Endothelial cell (in vitro differentiated cells): ENCODE measurements around the gene ALDH5A1. TPM values are rescaled to one million over a fixed set of nuclear protein-coding genes. Genes with fewer than 3 reads are reported as not detected.

ENCODE experiments used
- DNase-seq: peaks from one replicate; pipeline ENCODE4 v3.0.0; 2021; ENCODE audit warnings: low spot score
- H3K27ac Mint-ChIP-seq: one replicate; pipeline ENCODE4 v1.8.0; 2021; ENCODE audit warnings: mixed read lengths, inconsistent platforms; ENCODE audit not compliant: unreplicated experiment
- H3K27me3 Mint-ChIP-seq: one replicate; pipeline ENCODE4 v1.8.0; 2021; ENCODE audit warnings: mild to moderate bottlenecking, moderate library complexity, mixed read lengths, inconsistent platforms; ENCODE audit not compliant: unreplicated experiment
- H3K36me3 Mint-ChIP-seq: one replicate; pipeline ENCODE4 v1.8.0; 2021; ENCODE audit warnings: mild to moderate bottlenecking, low read depth, mixed read lengths, inconsistent platforms; ENCODE audit not compliant: unreplicated experiment
- H3K4me1 Mint-ChIP-seq: one replicate; pipeline ENCODE4 v1.8.0; 2021; ENCODE audit warnings: mild to moderate bottlenecking, mixed read lengths, inconsistent platforms; ENCODE audit not compliant: unreplicated experiment
- H3K4me3 Mint-ChIP-seq: one replicate; pipeline ENCODE4 v1.8.0; 2021; ENCODE audit warnings: mild to moderate bottlenecking, mixed read lengths, inconsistent platforms; ENCODE audit not compliant: unreplicated experiment
- H3K9me3 Mint-ChIP-seq: one replicate; pipeline ENCODE4 v1.8.0; 2021; ENCODE audit warnings: mixed read lengths, inconsistent platforms; ENCODE audit not compliant: unreplicated experiment
- total RNA-seq: library from RNA; stranded (reverse); fragmentation: NEBNext Ultra II Directional; extraction: Animal tissue kit (Norgen Biotek cat#: 25700); gene quantifications from one replicate; pipeline ENCODE4 v1.2.1, GENCODE V29; 2021; ENCODE audit not compliant: unreplicated experiment
- TF ChIP-seq, protein P1 (sequence below): fragments of 200-600 bp; sonication (generic); IDR thresholded peaks from one replicate; pipeline ENCODE4 v1.5.0; 2021; ENCODE audit warnings: antibody characterized with exemption; ENCODE audit not compliant: unreplicated experiment

ALDH5A1 gene
- total RNA-seq, 1 donor from 2014 or later = 7.2 TPM

GRCh38 chr6:24481449-24481848, 13.3 kb upstream of the ALDH5A1 start:
- TF ChIP-seq, protein P1, sequence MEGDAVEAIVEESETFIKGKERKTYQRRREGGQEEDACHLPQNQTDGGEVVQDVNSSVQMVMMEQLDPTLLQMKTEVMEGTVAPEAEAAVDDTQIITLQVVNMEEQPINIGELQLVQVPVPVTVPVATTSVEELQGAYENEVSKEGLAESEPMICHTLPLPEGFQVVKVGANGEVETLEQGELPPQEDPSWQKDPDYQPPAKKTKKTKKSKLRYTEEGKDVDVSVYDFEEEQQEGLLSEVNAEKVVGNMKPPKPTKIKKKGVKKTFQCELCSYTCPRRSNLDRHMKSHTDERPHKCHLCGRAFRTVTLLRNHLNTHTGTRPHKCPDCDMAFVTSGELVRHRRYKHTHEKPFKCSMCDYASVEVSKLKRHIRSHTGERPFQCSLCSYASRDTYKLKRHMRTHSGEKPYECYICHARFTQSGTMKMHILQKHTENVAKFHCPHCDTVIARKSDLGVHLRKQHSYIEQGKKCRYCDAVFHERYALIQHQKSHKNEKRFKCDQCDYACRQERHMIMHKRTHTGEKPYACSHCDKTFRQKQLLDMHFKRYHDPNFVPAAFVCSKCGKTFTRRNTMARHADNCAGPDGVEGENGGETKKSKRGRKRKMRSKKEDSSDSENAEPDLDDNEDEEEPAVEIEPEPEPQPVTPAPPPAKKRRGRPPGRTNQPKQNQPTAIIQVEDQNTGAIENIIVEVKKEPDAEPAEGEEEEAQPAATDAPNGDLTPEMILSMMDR = no peak
- Mint-ChIP-seq H3K4me3 (no peak overlapping the region), H3K27me3 (no peaks in the 10 kb centered on the region)

GRCh38 chr6:24484657-24485323, 10.0 kb upstream of the ALDH5A1 start:
- H3K36me3 Mint-ChIP-seq = no peaks in the 10 kb centered on the region
- H3K4me3 Mint-ChIP-seq = no peak overlapping the region
- no peaks in the 10 kb centered on the region for H3K4me1 Mint-ChIP-seq
- H3K9me3 Mint-ChIP-seq = no peaks in the 10 kb centered on the region
- H3K27me3 Mint-ChIP-seq = no peaks in the 10 kb centered on the region
- H3K27ac Mint-ChIP-seq = no peak overlapping the region
- no peak for DNase-seq
- TF ChIP-seq, protein P1 = no peak

More at GRCh38 chr6:24481449-24481848, 13.3 kb upstream of the ALDH5A1 start:
- Mint-ChIP-seq H3K27ac (no peak overlapping the region), H3K9me3 (no peaks in the 10 kb centered on the region), H3K4me1 (no peaks in the 10 kb centered on the region), H3K36me3 (peaks cover 3% of the 10 kb centered on the region)
- DNase-seq = no peak

DNA sequence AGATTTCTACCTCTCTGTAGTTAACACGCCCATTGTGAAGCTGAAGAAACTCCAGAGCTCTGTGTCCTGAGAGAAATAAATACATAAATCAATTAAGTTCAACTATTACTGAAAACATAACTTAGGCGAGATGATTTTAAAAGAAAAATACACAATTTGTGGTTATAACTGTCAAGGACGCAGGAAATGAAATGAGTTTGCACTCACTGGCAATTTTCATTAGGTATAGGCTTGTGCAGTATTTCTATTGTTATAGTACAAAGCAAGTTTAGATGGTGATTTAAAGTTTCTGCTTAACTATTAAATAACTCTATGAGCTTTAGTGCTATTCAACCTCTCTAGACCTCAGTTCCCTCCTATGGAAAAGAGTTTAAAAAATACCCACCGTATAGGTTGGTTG, 8.7 kb upstream of the ALDH5A1 start:
- Mint-ChIP-seq H3K36me3 (no peaks in the 10 kb centered on the region), H3K27ac (no peak overlapping the region)
- TF ChIP-seq, protein P1 = no peak

GRCh38 chr6:24489470-24489869, 5.3 kb upstream of the ALDH5A1 start, which contains the start of gene GPLD1:
TSS of gene GPLD1 (minus strand) at chr6:24489578. CDS start at chr6:24489511, 67 bp downstream.
- peaks cover 3% of the 10 kb centered on the region for H3K27me3 Mint-ChIP-seq

More for the DNA sequence above, 8.7 kb upstream of the ALDH5A1 start:
- Mint-ChIP-seq H3K4me1 (no peaks in the 10 kb centered on the region), H3K9me3 (no peaks in the 10 kb centered on the region), H3K4me3 (no peak overlapping the region), H3K27me3 (no peaks in the 10 kb centered on the region)
- DNase-seq = no peak

DNA sequence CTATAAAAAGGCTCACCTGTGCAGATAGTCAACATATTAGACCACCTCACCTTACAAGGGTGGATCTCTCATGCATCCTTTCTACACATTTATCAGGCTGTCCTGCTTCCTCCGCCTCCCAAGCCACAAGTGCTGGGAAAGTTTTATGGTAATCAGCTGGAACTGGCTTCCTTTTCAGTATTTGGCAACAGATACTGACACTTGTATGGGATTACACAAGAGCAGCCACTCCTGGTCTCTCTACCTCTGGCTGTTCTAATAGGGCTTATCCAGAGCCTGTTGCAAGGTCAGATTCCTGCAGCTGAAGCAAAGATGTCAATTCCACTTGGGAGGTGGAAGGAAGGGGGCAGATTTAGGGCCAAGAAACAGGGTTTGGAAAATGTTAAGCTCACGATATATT, 4.9 kb upstream of the ALDH5A1 start:
- Mint-ChIP-seq H3K27ac (no peak overlapping the region), H3K4me3 (no peak overlapping the region), H3K4me1 (peaks cover 6% of the 10 kb centered on the region), H3K27me3 (peaks cover 3% of the 10 kb centered on the region), H3K9me3 (no peaks in the 10 kb centered on the region), H3K36me3 (no peaks in the 10 kb centered on the region)
- TF ChIP-seq, protein P1 = no peak
- no peak for DNase-seq

More at GRCh38 chr6:24489470-24489869, 5.3 kb upstream of the ALDH5A1 start, which contains the start of gene GPLD1:
- TF ChIP-seq, protein P1 = no peak
- H3K4me3 Mint-ChIP-seq = no peak within 1 kb of the TSS
- no peak for DNase-seq
- H3K36me3 Mint-ChIP-seq = no peaks in the 10 kb centered on the region
- H3K9me3 Mint-ChIP-seq = no peaks in the 10 kb centered on the region
- no peak within 1 kb of the TSS for H3K27ac Mint-ChIP-seq
- peaks cover 6% of the 10 kb centered on the region for H3K4me1 Mint-ChIP-seq
